GM19463 (cell line): ENCODE results near the gene IPO4.
"Not testable (repeated sequence)": the region's sequence is repeated elsewhere in the genome, so short reads cannot be mapped to it uniquely, and the experiment has no call there.

Source experiments
- ATAC-seq: cut with Tn5 transposase; IDR thresholded peaks from one replicate; pipeline ENCODE4 v1.9.1; 2021; ENCODE audit warnings: mild to moderate bottlenecking, moderate library complexity; ENCODE audit not compliant: unreplicated experiment

Gene IPO4, protein sequence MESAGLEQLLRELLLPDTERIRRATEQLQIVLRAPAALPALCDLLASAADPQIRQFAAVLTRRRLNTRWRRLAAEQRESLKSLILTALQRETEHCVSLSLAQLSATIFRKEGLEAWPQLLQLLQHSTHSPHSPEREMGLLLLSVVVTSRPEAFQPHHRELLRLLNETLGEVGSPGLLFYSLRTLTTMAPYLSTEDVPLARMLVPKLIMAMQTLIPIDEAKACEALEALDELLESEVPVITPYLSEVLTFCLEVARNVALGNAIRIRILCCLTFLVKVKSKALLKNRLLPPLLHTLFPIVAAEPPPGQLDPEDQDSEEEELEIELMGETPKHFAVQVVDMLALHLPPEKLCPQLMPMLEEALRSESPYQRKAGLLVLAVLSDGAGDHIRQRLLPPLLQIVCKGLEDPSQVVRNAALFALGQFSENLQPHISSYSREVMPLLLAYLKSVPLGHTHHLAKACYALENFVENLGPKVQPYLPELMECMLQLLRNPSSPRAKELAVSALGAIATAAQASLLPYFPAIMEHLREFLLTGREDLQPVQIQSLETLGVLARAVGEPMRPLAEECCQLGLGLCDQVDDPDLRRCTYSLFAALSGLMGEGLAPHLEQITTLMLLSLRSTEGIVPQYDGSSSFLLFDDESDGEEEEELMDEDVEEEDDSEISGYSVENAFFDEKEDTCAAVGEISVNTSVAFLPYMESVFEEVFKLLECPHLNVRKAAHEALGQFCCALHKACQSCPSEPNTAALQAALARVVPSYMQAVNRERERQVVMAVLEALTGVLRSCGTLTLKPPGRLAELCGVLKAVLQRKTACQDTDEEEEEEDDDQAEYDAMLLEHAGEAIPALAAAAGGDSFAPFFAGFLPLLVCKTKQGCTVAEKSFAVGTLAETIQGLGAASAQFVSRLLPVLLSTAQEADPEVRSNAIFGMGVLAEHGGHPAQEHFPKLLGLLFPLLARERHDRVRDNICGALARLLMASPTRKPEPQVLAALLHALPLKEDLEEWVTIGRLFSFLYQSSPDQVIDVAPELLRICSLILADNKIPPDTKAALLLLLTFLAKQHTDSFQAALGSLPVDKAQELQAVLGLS

DNA sequence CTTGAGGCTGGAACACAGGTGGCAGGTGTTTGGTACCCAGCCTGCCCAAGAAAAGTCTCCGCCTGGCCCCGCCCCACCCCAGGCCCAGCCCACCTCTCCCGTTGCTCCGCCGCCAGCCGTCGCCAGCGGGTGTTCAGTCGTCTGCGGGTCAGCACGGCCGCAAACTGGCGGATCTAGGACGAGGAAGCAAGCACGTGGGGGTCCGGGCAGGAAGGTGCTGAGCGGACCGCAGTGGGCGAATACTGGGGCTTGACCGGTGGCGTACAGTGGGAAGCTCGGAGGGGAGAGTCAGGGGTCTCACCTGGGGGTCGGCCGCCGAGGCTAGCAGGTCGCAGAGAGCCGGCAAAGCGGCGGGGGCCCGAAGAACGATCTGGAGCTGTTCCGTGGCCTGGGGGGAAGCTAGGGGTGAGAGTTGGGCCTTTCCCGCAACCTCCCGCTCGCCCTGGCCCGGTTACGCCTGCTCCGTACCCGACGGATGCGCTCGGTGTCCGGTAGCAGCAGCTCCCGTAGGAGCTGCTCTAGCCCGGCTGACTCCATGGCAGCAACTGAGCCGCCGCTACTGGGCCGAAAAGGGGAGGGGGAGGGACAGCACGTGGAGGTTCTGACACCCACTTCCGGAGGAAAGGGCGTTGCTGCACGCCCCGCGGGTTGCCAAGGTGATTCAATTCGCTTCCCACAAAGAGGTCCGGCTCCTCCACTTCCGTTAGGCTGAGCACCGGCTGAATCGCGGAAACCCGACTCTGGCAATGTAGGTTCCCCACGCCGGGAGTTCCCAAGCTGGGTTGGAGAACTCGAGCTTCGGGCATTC is at the start of gene IPO4:
Gene IPO4 (minus strand): TSS at position 566 of the 808 bp plus-strand sequence. CDS start 29 bp downstream, at position 537.
- peak; percentile 94 for ATAC-seq

DNA sequence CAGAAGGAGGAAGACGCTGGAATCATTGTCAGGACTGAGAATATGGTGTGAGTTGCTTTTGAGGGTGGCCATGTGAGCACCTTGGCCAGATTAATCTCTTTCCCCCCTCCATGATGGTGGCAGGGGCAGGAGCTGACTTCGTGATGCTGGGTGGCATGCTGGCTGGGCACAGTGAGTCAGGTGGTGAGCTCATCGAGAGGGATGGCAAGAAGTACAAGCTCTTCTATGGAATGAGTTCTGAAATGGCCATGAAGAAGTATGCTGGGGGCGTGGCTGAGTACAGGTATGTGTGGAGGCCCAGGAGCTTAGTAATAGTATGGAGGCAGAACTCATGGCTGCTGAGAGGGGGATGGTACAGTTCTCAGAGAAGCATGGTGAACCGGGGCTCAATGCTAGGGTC is 49.5 kb upstream of the IPO4 start:
- no peak for ATAC-seq

DNA sequence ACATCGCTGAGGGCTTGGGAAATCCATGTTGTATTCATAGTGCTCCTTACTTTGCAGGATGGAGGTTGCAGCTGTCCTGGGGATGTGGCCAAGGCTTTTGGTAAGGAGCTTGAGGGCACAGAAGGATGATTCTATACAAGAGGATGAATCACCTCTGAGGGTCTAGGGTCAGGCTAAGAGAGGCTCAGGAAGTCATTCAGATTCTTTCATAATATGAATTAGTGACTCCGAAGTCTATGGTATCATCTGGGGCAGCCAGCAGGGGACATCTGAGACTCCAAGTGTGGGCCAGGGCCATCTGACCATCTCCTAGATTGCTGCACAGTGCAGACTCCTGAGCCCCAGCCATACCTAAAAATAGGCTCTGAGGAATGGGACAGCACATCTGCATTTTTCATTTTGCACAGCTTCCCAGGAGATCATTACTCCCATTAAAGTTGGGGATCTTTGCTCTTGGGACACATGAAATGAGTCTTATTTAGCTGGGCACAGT is 48.9 kb upstream of the IPO4 start:
- no peak for ATAC-seq

DNA sequence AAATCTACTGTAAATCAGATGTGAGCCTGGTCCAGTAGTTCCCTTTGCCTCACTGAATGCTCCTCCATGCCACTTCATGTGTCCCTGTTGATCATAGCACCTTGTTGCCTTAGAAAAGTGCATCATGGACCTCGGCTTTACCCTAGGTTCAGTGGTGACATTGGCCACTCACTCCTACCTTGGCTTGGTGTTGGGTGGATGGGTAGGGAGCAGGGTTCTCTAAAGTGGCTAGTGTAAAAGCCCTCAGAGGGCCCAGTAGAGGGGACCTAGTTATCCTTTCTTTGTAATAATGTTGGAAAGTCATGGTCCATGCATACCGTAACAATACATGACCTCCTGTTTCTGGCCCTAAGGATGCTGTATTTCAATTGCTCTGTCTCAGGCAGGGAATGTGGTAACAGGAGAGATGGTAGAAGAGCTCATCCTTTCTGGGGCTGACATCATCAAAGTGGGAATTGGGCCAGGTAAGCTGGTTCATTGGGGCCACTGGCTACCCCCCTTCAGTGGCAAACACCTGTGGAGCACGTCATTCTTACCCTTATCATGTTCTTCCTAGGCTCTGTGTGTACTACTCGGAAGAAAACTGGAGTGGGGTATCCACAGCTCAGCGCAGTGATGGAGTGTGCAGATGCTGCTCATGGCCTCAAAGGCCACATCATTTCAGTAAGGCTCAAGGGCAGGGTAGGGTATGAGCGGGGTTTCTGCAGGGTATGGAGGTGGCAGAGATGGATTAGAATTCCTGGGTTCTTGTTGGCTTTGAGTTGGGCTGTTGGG is 48.3 kb upstream of the IPO4 start:
- ATAC-seq: no peak

DNA sequence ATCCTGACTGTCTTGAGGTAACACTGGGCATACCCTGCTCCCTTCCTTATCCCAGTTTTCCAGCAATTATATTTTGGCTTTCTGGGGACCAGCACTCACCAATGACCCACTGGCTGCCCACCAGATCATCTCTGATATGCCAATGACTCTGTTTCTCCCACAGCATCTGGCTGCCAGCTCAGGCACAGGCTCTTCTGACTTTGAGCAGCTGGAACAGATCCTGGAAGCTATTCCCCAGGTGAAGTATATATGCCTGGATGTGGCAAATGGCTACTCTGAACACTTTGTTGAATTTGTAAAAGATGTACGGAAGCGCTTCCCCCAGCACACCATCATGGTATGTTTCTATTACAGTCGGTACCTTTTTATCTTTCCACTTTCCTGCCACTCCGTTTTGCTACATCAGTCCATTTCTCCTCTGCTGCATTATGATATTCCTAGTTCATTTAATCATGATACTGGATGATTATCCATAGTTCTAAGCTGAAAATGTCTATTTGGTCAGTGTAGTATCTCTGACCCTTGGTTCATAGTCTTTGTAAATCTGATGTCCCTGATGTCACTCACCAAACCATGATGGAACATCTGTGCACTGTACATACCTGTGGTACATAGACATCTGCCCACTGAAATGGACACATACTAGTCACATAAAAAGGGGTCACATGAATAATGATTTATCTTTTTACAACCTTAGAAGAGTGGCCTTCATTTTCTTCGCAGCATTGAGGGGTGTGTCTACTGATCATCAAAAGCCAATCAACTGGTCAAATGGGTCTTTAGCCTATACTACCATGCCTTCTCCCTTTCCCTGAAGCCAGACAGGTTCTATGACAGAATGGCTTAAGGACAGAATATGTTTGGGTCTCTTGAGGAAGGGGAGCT is 47.4 kb upstream of the IPO4 start:
- no peak for ATAC-seq

DNA sequence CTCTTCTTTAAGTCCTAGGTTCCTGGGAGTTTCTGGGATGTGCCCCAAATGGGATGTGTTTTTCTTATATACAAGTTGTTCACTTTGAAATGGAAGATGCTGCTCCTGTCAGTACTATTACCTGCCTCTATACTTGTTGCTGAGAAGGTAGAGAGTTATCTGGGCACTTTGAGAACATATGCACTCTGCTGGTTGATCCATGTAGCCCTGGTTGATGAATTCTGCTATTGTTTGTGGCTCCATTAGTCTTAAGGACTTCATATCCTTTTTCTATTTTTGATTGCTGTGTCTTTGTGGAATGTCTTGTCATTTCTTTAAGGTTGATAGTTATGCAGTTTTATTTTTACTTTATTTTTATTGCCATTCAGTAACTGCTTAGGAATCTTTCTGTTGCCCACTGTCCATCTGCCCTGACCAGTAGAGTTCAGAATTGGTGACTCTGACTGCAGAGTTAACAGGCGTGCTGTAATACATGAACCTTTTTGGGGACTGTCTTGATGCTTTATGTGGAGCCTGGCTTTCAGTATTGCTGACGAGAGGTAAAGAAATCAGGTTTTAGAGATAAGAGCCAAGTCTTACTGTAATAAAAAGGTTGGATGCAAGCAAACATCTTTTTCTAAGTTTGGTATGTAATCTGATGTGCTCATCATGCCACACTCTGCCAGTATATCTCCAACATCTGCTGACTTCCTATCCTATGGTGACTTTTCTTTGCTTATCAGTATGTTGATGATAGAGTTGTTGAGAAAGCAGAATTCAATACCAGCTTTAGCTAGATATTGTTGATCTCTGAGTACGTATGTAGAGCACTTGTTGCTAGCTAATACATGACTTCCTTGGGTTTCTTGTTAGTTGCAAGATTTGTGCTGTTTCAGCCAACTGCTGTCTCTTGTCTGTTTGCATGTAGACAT is 45.7 kb upstream of the IPO4 start:
- ATAC-seq: no peak

DNA sequence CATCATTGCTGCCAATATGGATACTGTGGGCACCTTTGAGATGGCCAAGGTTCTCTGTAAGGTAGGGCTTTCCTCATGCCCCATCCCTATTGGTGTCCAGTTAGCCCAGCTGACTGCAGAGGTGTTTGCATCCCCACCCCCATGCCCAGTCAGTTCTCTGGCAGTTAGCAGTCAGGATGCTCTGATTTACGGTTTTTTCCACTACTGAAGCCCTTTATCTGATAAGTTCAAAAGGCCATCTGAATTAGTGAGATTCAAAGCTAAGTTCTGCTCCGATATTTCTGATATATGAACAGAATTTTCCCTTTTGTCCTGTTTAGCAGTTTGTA is 44.9 kb upstream of the IPO4 start:
- no peak for ATAC-seq

DNA sequence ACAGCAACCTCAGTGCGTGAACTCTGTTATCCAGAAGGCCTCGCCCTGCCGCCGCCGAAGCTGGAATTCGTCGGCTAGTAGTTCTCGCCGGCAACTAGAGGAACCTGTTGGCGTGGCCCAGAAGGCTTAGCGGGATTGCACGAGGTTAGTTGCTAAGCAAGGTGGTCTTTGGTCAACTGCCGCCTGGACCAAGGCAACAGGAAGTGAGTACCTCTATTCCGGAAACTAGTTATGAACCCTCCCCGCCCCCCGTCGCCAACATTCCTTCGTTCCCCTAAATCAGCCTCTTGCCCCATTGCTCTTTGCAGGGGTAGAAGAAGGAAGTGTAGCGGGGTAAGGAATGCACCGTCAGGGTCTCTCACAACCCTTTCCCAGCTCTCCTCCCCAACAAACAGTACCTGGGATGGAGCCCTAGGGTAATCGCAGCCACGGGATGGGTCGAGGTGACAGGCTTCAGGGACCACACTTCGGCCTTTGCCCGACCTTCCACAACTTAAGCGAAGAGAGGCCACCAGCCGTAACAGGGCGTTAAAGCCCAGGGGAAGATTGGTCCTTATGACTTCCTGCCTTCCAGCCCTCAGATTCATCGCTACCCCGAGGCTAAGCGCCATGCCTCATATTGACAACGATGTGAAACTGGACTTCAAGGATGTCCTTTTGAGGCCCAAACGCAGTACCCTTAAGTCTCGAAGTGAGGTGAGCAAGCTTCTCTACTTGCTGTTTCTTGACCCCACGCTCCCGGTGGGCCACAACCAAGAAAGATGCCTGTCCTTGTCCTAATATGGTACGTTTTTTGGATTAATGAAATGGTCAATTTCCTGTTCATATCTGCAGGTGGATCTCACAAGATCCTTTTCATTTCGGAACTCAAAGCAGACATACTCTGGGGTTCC is 44.3 kb upstream of the IPO4 start, which contains the start of gene GMPR2:
Gene GMPR2 (plus strand): TSS at position 285 of the 893 bp plus-strand sequence. CDS start 325 bp downstream, at position 610.
- ATAC-seq: peak; percentile 55

DNA sequence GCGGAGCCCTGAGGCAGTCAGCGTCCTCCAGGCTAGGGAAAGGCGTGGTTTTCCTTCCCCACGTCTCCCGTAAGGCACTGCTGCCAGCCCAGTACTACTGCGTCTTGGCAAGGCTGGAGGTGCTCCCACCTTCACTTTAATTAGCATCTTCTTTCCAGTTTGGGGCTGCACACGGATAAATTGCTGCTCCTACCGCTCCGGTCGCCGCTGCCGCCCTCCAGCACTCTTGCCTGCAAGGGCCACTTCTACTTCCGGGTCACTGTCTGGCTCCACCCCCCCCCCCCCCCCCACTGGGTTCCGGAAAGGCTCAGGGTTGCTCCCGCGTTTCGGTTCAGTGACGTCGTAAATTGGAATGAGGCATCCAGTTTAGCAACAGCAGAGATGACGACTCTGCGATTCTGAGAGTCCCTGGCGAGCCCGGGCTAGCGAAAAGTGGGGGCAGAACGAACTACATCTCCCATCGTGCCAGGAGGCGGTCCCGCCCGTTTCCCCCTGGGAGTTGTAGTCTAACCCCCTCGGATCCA is 43.6 kb upstream of the IPO4 start, which contains the start of gene NEDD8:
Gene NEDD8 (minus strand): TSS at position 247 of the 524 bp plus-strand sequence. CDS start 100 bp downstream, at position 147.
- peak; percentile 82 for ATAC-seq

DNA sequence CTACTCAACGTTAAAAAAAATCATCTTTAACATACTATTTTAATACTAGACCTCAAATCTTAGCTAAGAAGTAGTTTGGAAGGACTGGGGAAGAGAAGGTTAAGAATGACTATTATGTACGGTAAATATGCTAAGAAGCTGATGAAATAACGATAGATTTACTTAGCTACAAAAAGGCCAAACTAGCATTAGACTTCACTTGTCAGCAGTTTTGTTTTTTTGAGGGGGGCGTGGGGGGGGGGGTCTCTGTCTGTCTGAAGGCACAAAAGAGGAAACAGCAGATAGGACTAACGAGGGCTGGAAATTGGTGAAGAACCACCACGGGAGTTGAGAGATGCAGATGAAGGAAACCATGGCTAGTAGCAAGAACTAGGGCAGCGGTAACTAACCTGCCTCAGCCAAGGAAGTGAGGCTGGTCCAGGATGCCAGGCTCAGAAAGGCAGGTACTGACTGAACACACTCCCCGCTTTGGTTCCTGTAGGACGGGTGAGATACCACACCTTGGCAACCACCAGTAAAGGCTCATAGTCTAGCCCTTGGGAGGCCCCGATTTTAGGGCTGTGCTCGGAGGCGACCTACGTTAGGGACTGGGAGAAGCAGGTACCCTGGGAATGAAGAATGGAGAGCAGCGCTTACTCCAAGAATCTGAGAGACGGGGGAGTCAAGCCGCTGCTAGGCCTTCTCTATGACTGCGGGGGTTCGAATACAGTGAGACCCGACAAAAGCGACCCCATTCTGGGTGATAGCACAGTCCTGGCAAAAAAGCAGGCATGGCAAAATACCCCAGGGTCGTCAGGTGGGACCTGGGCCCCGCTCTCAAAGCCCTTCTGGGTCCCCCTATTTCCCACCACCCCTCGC is 42.9 kb upstream of the IPO4 start:
- ATAC-seq: no peak

DNA sequence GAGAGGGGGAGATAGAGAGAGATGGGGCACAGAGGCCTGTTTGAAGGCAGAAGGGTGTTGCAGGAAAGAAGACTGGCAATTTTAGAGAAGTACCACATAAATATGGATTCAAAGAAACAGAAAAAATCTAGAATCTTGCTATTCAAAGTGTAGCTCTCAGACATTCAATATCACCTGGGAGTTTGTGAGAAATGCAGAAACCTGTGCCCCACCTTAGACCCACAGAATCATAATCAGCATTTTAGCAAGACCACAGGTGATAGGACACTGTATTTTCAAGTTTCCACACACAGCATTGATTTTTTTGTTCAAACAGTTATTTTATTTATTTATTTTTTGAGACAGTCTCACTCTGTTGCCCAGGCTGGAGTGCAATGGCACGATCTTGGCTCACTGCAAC is 40.3 kb upstream of the IPO4 start:
- ATAC-seq: no peak

DNA sequence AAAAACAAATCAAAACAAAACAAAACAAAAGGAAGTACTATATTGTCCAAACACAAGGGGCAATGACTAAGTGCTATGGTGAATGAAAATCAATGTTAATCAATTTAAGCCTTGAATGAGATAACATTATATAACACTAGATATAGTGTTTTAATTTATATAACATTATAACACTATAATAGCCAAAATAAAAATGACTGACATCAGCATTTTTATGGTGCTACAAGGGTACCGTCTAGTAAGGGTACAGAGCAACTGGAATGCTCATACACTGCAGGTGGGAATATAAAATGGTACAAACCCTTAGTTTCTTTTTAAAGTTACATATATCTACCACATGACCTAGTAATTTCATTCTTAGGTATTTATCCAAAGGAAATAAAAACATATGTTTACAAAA is 37.9 kb upstream of the IPO4 start:
- ATAC-seq: no peak

DNA sequence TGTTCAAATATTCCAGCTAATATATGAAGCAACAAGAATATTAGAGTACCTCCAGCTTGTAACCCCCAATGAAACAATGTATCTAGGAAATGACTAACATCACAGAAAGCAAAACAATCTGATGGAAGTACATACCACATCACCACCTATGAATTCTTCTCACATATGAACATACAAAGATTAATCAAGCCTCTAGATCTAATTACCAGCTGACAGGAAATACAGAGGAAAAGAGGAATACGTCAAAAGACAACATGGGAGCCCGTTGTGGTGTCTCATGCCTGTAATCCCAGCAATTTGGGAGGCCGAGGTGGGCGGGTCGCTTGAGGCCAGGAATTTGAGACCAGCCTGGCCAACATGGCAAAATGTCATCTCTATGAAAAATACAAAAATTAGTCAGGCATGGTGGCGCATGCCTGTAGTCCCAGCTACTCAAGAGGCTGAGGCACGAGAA is 36.0 kb upstream of the IPO4 start:
- ATAC-seq: no peak

DNA sequence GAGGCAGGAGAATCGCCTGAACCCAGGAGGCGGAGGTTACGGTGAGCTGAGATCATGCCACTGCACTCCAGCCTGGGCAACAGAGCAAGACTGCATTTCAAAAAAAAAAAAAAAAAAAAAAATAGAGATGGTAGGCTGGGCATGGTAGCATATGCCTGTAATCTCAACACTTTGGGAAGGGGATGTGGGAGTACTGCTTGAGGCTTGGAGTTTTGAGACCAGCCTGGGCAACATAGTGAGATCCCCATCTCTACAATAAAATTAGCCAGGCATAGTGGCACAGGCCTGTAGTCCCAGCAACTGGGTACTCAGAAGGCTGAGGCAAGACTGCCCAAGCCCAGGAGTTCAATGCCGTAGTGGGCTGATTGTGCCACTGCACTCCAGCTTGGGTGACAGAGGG is 34.4 kb upstream of the IPO4 start:
- ATAC-seq: not testable (repeated sequence)

DNA sequence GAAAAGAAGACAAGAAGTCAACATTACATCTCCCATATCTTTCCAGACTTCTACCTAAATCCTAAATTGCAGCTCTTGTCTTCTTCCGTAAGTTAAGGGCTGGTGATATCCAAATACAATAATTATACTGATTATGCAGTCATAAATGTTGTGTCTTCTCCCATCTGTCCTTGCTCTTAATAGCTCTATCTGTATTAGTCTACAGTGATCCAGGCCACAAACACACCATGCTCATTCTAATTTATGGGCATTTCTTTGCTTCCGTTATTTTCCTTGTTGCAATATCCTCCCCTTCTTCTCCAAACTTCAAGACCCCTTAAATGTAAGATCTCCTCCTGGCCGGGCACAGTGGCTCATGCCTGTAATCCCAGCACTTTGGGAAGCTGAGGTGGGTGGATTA is 30.9 kb upstream of the IPO4 start:
- no peak for ATAC-seq
